Liver (tissue), 3 donors: ENCODE data around the gene MTMR1.

ENCODE experiments used
- JUND ChIP-seq, 2 donors: IDR thresholded peaks; 2 replicates each; pipeline ENCODE4 v1.6.1; 2016; ENCODE audit warnings: antibody characterized with exemption in 2 of 2
- RXRA ChIP-seq, 2 donors: IDR thresholded peaks; 2 replicates each; pipeline ENCODE4 v1.6.1; 2017 to 2018; ENCODE audit warnings: antibody characterized with exemption in 2 of 2, mild to moderate bottlenecking in 1 of 2
- TF ChIP-seq, protein P1 (sequence below): fragments of 150-350 bp; IDR thresholded peaks from 2 replicates; pipeline ENCODE4 v1.5.1; 2017; ENCODE audit warnings: improper control_type of control experiment, low read depth, low read length; ENCODE audit not compliant: missing input control
- TF ChIP-seq, protein P2 (sequence below): IDR thresholded peaks from 2 replicates; pipeline ENCODE4 v1.6.1; 2016; ENCODE audit warnings: antibody characterized with exemption
- donor health status: healthy.
- donor health status: healthy.

DNA sequence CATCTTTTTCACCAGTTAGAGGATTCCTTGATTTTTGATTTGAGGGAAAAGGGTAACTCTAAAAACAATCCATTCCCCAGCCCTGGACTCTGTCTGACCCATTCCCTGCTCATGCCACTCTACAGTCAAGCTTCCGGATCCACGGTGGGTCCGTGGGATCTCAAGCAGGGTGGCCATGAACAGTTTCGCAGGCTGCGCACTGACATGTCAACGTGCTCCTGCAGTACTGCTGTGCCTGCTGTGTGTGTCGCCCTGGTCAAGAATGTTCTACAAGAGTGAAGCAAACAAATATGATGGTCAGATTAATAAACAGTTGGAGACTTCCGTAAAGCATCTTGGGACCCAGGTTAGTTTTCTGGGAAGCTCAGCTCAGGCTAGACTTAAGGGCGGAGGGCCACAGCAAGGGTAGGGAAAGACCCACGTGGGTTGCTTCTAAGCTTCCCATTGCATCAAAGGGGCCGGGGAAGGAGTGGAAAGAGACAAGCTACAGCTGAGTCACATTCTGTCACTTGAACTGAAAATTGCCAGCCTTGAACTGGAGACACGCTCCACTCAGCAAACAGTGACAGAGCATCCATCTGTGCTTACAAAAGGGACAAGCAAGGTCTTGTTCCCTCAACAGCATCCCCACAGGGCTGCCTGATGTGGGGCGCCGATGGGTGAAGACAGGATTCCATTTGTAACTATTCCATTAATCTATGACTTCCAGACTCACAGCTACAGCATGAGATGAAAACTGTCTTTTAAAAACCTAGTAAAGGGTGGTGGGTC, 81.8 kb downstream of the MTMR1 start:
- TF ChIP-seq, protein P1, sequence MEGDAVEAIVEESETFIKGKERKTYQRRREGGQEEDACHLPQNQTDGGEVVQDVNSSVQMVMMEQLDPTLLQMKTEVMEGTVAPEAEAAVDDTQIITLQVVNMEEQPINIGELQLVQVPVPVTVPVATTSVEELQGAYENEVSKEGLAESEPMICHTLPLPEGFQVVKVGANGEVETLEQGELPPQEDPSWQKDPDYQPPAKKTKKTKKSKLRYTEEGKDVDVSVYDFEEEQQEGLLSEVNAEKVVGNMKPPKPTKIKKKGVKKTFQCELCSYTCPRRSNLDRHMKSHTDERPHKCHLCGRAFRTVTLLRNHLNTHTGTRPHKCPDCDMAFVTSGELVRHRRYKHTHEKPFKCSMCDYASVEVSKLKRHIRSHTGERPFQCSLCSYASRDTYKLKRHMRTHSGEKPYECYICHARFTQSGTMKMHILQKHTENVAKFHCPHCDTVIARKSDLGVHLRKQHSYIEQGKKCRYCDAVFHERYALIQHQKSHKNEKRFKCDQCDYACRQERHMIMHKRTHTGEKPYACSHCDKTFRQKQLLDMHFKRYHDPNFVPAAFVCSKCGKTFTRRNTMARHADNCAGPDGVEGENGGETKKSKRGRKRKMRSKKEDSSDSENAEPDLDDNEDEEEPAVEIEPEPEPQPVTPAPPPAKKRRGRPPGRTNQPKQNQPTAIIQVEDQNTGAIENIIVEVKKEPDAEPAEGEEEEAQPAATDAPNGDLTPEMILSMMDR = no peak
- TF ChIP-seq RXRA (IDR thresholded peaks at IDR 0.05) (no peak), JUND (IDR thresholded peaks at IDR 0.05) (no peak)
- TF ChIP-seq, protein P2, sequence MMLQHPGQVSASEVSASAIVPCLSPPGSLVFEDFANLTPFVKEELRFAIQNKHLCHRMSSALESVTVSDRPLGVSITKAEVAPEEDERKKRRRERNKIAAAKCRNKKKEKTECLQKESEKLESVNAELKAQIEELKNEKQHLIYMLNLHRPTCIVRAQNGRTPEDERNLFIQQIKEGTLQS = no peak
